ENCODE results near the gene PAFAH1B1.
"Not testable (repeated sequence)": the region's sequence is repeated elsewhere in the genome, so short reads cannot be mapped to it uniquely, and the experiment has no call there.

PAFAH1B1 gene

DNA sequence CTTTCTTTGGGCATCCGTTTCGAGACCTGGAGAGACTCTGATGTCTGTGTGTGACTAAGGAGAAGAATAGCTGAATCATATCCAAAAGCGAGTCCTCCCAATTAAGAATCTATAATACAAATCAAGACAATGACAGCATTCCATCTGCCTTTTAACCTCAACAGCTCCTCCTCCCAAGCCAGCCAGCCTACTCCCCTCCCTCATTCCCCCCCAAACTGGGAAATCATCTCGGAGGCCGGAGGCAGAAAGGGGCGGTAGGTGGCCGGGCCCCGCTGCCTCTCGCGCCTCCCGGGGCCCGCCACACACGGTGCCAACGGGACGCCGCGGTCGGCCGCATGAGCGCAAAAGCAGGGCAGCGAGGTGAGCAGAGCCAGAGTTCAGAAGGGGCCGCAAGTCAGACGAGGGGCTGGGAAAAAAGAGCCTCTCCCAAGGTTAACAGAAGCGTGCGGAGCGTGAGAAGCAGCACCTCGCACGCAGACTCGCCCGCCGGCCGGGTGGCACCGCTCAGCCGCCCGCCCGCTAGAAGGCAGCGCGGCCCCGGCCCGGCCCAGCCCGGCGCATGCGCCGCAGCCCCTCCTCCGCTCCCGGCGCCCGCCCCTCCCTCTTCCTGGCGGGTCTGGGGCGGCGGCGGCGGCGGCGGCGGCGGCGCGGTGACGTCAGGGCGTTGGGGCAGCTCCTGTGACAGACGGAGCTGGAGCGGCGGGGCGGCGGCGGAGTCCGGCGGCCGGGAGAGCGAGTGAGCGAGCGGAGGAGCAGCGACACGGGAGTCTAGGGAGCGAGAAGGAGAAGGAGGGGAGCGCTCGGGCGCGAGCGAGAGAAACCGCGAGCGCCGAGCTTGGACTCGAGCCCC lies at the start of gene PAFAH1B1:
Gene PAFAH1B1 (plus strand): TSS at position 684 of the 850 bp plus-strand sequence. CDS start 44,635 bp downstream, outside the sequence.
- peak; percentile 73 for DNase-seq

DNA sequence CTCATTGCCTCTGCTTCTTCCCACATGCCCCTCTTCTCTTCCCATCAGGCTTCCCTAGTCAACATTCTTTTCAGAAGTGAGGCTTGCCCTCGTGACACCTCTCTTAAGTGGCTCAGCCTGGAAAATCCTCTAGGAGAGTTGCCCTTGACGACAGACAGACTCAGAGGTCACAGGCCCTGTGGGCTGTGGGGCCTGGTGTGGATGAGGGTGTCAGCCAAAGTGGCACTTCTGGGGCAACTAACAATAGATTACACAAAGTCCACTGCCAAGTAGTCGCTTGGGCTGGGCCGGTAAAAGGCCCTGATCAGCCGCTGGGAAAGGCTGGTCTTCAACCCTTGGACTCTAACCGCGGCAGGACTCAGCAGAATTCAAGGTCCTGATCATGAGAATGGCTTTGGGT lies 48.1 kb upstream of the PAFAH1B1 start:
- no peak for DNase-seq

DNA sequence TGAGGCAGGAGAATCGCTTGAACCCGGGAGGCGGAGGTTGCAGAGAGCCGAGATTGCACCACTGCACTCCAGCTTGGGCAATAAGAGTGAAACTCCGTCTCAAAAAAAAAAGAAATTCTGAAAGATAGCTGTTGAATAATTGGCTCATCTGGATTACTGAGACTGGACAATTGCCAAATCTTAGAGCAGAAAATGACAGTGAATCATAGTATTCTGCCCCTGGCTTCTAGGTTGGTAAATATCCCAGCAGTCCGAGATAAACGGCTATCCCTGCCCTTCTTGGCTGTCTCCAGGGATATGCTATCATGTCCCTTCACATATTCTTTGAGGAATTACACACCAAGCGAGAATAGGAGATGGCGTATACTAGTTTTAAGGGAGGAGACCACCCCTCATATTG lies 46.3 kb upstream of the PAFAH1B1 start:
- no peak for DNase-seq

DNA sequence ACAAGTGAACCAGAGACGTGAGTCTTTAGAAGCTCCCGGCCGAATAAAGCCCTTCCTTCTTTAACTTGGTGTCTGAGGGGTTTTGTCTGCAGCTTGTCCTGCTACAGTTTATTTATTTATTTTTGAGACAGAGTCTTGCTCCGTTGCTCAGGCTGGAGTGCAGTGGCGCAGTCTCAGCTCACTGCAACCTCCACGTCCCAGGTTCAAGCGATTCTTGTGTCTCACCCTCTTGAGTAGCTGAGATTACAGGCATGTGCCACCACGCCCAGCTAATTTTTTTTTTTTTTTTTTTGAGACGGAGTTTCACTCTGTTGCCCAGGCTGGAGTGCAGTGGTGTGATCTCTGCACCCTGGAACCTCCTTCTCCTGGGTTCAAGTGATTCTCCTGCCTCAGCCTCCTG lies 45.4 kb upstream of the PAFAH1B1 start:
- not testable (repeated sequence) for DNase-seq

DNA sequence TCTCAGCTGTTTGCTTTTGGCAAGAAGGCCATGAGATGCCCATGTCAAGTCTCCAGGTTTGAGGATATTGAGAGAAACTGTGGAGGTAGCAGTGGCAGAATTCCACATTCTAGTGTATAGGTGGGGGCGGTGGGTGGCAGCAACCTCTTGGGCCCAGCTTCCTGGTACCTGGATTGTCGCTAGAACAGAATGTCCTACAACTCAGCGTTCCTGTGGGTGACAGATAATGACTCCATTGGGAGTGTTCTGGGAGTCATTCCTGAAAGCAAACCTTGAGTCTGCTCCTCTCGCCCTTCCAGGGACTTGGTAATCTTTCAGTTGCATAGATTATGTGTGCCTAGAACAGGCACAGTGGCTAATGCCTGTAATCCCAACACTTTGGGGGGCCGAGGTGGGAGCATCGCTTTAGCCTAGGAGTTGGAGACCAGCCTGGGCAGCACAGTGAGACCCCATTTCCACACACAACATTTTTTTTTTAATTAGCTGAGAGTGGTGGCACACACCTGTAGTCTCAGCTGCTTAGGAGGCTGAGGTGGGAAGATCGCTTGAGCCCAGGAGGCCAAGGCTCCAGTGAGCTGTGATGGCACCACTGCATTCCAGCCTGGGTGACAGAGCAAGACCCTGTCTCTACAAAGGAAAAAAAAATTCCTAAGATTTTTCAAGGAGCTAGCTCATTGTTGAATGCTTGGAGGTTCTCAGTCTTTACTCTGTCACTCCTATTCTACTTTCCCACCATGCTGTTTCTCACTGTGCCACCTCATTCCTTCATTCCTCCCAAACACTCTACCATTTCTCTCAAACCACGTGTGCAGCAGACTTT lies 43.9 kb upstream of the PAFAH1B1 start:
- DNase-seq: no peak

DNA sequence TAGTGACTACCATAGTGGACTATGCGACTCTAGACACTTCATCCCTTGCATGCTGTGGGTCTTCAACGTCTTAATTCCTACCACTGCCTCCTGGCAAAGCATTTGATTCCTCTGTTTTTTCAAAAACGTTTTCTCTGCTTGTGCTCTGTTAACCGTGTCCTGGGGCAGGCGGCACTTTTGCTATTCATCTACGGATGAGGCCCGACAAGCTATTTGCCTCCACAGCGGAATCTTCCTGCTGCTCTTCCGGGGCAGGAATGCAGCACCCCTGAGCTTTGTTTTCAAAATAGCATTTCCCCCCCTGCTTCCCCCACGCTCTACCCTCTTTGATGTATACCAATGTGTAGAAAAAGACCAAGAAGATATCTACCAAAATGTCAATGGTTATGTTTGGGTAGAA lies 42.0 kb upstream of the PAFAH1B1 start:
- DNase-seq: no peak

DNA sequence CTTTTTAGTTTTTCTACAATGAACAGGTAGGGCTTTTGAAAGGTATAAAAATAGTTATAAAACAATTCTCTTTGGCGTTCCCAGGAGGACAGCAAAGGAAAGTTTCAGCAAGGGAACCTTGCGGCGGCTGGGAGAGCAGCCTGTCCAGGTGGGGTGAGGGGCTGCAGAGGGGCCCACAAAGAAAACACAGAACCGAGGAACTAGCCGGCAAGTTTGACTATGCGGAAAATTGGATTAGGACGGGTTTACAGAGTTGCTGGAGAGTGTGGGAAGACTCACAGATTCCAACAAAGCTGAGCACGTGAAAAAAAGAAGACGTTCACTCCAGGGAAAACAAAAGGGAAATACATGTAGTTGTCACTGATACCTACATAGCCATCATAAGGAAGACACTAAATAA lies 41.5 kb upstream of the PAFAH1B1 start:
- DNase-seq: no peak

DNA sequence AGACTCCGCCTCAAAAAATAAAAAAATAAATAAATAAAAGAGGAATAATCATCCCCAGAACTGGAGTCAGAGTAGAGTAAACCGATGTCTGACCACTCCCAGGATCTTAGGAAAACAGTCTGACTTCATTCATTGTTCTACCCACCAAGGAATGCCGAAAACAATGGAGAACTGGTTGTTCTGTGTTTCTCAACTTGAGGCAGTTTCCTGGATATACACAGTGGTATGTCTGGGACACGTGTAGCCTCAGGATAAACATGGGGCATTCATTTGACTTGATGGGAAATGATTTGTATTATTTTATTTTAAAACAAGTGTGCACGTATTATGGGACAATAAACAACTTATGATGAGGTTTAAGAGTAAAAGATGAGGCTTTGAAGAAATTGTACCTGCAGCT lies 32.8 kb upstream of the PAFAH1B1 start:
- DNase-seq: no peak

DNA sequence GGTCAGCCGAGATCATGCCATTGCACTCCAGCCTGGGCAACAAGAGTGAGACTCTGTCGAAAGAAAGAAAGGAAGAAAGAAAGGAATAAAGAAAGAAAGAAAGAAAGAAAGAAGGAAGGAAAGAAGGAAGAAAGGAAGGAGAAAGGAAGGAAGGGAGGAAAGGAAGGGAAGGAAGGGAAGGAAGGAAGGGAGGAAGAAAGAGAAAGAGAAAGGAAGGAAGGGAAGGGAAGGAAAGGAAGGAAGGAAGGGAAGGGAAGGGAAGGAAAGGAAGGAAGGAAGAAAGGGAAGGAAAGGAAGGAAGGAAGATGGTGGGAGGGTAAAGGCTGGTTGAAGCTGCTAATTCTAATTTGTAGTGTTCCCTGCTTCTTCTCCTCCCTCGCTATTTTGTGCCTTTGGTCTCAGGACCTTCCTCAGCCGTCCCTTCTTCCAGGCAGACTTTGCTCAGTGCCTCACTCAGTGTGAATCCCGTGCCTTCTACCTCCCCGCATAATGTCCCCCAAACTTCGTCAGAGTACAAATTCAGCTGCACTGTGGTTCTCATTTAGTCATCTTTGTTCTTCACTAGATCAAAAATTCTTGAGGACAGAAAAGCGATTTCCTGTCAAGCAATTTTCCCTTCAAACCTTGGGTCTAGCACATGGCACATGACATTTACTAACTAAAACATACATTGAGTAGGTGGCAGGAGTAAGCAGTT lies 31.1 kb upstream of the PAFAH1B1 start:
- DNase-seq: no peak

DNA sequence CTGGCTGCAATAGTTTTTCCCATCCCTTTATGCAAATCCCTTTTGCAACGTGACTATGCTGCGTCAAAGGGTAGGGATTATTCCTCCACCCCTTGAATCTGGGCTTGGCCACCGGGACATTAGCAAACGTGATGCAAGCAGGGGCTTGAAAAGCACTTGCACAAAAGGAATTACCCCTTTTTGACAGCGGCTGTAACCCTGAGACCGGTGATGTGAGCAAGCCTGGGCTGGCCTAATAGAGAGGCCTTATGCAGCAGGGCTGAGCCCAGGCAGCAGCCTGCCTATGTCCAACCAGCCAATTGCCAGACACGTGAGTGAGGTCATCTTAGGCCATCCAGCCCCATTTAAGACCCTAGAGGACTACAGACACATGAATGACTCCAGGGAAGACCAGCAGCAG lies 30.4 kb upstream of the PAFAH1B1 start:
- no peak for DNase-seq

DNA sequence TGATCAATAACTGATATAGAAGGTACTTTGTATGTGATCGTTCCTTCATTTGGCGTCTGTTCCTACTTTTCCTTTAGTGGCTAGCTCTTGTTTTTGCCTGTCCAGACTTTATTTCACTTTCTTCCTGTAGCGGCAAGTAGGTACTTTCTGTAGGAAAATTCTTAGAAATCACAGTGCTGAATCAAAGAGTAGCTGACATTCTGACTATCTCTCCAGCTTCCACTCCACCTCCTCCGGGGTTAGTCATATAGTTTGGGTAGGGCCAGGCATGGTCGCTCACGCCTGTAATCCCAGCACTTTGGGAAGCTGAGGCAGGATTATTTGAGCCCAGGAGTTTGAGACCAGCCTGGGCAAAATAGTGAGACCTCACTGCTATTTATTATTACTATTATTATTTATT lies 29.9 kb upstream of the PAFAH1B1 start:
- DNase-seq: no peak

DNA sequence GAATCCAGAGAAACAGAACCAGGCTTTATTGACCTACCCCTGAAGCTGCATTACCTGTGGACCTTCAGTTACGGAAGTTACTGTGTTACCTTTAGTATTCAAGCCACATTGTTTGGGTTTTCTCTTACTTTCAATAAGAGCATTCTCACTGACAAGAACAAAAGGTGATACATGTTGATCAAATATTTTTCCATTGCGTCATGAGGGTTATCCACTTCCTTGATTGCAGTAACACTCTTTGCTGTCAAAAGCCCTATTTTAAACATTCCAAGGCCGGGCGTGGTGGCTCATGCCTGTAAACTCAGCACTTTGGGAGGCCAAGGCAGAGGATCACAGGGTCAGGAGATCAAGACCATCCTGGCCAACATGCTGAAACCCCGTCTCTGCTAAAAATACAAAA lies 28.6 kb upstream of the PAFAH1B1 start:
- no peak for DNase-seq

DNA sequence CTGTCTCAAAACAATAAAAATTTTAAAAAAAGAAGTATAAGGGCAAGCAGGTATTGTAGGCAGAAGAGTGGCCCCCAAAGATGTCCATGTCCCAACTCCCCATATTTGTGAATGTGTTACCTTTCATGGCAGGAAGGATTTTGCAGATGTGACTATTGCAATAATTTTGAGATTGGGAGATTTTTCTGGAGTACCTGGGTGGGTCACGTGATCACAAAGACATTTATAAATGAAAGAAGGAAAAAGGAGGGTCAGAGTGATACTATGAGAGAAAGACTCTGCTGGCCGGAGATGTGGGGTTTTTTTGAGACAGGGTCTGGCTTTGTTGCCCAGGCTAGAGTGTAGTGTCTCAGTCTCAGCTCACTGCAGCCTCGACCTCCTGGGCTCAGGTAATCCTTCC lies 27.4 kb upstream of the PAFAH1B1 start:
- DNase-seq: no peak

DNA sequence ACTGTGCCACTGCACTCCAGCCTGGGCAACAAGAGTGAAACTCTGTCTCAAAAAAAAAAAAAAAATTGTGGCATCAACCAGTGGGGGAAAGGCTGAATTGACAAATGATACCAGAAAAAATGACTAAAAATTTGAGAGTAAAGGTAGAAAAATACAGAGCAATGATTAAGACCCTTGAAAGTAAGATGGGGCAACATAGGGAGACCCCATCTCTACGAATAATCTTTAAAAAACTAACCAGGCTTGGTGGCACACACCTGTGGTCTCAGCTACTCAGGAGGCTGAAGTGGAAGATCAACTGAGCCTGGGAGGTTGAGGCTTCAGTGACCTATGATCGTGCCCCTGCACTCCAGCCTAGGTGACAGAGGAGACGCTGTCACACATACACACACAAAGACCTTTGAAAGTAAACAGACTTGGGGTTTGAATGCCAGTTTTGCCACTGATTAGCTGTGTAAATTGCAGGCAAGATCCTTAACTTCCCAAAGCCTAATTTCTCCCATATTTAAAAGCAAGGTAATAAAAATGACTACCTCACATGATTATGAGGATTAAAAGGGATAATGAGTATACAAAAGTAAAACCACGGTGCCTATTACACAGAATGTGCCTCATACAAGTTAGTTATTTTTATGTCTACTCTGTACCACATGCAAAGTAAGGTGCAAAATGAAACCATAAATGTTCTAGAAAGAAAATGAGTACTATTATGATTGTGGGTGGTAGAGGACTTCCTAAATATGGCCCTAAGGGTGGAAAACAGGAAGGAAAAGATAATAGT lies 21.7 kb upstream of the PAFAH1B1 start:
- no peak for DNase-seq

DNA sequence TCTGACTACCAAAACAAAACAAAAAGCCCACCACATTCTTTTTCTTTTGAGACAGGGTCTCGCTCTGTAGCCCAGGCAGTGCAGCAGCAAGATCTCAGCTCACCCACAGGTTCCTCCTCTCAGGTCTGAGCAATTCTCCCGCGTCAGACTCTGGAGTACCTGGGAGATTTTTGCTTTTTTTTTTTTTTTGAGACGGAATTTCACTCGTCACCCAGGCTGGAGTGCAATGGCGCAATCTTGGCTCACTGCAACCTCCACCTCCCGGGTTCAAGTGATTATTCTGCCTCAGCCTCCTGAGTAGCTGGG lies 21.2 kb upstream of the PAFAH1B1 start:
- not testable (repeated sequence) for DNase-seq

DNA sequence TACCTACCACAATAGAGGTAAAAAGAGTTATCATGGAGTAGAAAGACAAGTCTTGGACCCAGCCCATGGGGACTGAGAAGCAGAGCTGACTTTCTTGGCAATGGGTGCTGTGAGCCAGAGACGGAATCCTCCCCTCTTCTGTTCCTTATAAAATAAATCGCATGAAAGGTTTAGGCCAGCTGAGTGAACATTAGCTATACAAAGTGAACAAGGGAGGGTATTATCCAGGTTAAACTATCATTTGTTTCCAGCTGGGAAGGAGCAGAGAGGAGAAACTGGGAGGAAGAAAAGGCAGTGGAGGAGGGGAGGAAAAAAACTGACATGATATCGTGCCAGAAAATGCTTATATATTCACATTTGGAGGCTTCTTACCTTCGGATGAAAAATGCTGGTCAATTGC lies 13.3 kb upstream of the PAFAH1B1 start:
- DNase-seq: no peak

DNA sequence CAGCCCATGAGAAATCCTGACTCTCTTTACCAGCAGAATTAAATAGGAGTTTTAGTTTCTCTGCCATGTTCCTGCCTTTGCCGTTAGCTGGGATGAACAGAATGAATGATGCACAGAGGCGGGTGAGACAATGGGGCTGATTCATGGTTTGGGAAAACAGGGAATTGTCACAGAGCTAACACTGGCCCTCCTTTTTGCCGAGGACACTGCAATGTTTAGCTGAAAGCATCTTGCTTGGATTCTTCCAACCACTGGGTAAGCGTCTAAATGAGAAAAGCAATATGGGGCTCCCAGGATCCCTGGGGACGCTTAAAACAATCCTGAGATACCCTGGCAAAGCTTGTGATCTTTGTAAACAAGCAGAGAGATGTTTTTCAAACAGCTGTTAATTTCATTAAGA lies 12.8 kb upstream of the PAFAH1B1 start:
- DNase-seq: no peak

DNA sequence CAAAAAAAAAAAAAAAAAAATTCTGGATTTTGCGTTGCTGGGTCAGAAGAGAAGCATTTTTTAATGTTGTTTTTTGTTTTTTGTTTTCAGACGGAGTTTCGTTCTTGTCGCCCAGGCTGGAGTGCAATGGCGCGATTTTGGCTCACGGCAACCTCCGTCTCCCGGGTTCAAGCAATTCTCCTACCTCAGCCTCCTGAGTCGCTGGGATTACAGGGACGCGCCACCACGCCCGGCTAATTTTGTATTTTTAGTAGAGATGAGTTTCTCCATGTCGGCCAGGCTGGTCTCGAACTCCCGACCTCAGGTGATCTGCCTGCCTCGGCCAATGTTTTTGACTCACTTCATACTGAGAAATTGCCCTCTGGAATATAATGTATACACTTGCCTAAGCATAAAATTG lies 11.0 kb upstream of the PAFAH1B1 start:
- no peak for DNase-seq

DNA sequence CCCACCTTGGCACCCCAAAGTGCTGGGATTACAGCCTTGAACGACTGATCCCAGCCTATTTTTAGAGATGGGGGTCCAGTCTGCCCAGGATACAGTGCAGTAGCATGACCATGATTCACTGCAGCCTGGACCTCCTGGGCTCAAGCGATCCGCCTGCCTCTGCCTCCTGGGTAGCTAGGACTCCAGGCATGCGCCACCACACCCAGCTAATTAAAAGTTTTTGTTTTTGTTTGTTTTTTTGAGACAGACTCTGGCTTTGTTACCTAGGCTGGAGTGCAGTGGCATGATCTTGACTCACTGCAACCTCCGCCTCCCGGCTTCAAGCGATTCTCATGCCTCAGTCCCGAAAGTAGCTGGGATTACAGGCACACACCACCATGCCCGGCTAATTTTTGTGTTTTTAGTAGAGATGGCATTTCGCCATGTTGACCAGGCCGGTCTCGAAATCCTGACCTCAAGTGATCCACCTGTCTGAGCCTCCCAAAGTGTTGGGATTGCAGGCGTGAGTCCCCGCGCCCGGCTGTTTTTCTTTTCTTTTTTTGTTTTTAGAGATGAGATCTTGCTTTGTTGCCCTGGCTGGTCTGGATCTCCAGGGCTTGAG lies 2.3 kb upstream of the PAFAH1B1 start:
- no peak for DNase-seq

DNA sequence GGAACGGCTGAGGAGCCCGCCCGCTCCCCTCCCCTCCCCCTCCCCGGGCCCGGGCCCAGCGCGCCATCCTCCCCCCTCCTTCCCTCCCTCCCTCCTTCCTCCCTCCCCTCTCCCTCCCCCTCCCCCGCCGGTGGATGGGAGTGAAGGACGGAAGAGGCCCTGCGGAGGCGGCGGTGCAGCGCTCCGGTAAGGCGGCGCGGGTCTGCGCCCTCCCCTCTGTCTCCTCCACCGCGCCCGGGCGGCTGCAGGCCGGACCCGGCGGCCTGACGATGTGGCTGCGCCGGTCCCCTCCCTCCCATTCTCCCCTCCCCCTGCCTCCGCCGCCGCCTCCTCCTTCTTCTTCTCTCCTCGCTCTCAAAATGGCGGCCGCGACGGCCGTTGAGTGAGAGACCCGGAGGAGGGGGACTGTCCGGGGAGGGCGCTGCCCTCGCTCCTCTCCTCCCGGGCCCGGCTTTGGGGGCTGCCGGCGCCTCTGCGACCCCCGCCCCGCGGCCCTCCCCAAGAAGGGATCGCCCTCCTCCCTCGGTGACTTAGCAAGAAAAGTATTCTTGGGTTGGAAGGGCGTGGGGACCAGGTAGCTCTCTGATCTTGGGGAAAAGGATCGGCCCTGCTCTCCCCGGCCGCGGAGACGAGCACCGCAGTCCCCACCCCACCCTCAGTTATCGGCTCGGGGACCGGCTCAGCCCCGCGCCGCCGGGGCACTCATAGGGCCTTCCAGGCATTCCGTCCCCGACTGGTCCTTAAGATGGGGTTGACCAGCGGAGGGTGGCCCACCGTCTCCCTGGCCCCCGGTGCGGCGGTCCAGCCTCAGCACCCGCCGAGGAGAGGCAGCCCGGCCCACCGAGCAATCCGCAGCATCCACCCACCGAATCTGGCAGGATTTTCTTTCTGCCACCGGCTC lies 617 bp downstream of the PAFAH1B1 start:
- DNase-seq: peak; percentile 29
